Common myeloid progenitor, CD34-positive (primary cell): ENCODE measurements around the gene STYXL2.
A peak's percentile ranks its signal among the peaks of the same experiment; 100 is the strongest.

Source experiments
- CTCF ChIA-PET: fragments of 350-600 bp; sonication (Branson Sonifier 250); formaldehyde crosslinking; loops from one replicate; lab custom pipeline; 2021; ENCODE audit warnings: antibody characterized with exemption; lab: Charles Lee
- POLR2A ChIA-PET: fragments of 350-600 bp; sonication (Branson Sonifier 250); formaldehyde crosslinking; loops from one replicate; lab custom pipeline; 2021; ENCODE audit warnings: antibody characterized with exemption; lab: Charles Lee
- DNase-seq, 3 donors: peaks; one replicate each; pipeline versions ENCODE4 v3.0.0 to v3.0.0-alpha.2; 2013
- H3K27ac ChIP-seq, 2 experiments: 1 replicate in 1 of 2; 2 replicates in 1 of 2; pipeline ENCODE4 v1.7.0; 2013; ENCODE audit warnings: inconsistent platforms in 2 of 2, low read length in 2 of 2, mild to moderate bottlenecking in 2 of 2, low read depth in 1 of 2, moderate library complexity in 1 of 2; ENCODE audit not compliant: severe bottlenecking in 2 of 2, insufficient read depth in 1 of 2, poor library complexity in 1 of 2
- H3K27me3 ChIP-seq, 5 experiments: replicated peaks in 2 of 5; 1 replicate in 3 of 5; 2 replicates in 2 of 5; pipeline versions ENCODE4 v1.6.1 to v1.7.0; 2013; ENCODE audit warnings: low read length in 4 of 5, mild to moderate bottlenecking in 2 of 5, moderate library complexity in 2 of 5, inconsistent platforms in 1 of 5; ENCODE audit not compliant: insufficient read depth in 5 of 5, control insufficient read depth in 4 of 5
- H3K36me3 ChIP-seq, 4 experiments: 1 replicate in 2 of 4; 2 replicates in 2 of 4; pipeline versions ENCODE4 v1.6.1 to v1.7.0; 2013; ENCODE audit warnings: low read length in 3 of 4, control low read depth in 1 of 4, mild to moderate bottlenecking in 1 of 4; ENCODE audit not compliant: control insufficient read depth in 4 of 4, insufficient read depth in 4 of 4
- H3K4me1 ChIP-seq, 4 experiments: 1 replicate in 3 of 4; 2 replicates in 1 of 4; pipeline versions ENCODE4 v1.6.1 to v1.7.1; 2013; ENCODE audit warnings: low read length in 3 of 4, mild to moderate bottlenecking in 3 of 4, control low read depth in 1 of 4, inconsistent platforms in 1 of 4, moderate library complexity in 1 of 4; ENCODE audit not compliant: control insufficient read depth in 4 of 4, insufficient read depth in 4 of 4; ENCODE audit errors: control extremely low read depth in 1 of 4
- H3K4me3 ChIP-seq, 7 experiments: 1 replicate in 4 of 7; 2 replicates in 3 of 7; pipeline versions ENCODE4 v1.5.1 to v1.7.0; 2013; ENCODE audit warnings: mild to moderate bottlenecking in 7 of 7, low read length in 6 of 7, moderate library complexity in 6 of 7, inconsistent platforms in 2 of 7, low read depth in 2 of 7, control low read depth in 1 of 7; ENCODE audit not compliant: insufficient read depth in 4 of 7, control insufficient read depth in 1 of 7; ENCODE audit errors: extremely low read depth in 1 of 7
- H3K9me3 ChIP-seq, 5 experiments: 1 replicate in 4 of 5; 2 replicates in 1 of 5; pipeline versions ENCODE4 v1.6.1 to v1.7.1; 2013; ENCODE audit warnings: low read length in 4 of 5, mild to moderate bottlenecking in 2 of 5, inconsistent platforms in 1 of 5, low read depth in 1 of 5, moderate library complexity in 1 of 5; ENCODE audit not compliant: control insufficient read depth in 4 of 5, insufficient read depth in 2 of 5; ENCODE audit errors: control extremely low read depth in 1 of 5
- WGBS: methylation state at CpG from one replicate; pipeline ENCODE4 v1.1.5; 2013; ENCODE audit not compliant: insufficient coverage; 5-methylcytosine and 5-hydroxymethylcytosine counted together

STYXL2 gene

DNA sequence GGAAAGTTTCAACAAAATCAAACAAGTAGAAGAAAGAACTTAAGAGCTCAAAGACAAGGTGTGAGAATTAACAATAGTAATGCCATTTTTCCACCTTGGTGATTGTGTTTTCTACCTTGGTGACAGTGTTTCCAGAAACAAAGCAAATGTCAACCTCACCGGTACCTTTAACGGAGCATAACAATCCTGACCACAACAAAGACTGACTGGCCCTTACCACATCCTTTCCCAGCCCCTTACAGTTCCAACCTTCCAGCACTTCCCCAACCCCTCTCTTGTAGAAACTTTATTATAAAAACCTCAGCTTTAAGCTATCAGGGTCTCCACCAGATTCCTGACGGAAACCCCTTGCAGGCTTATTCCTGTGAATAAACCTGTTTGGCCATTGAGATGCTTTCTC lies 16.7 kb downstream of the STYXL2 start:
- 0% methylated on average over 2 of the region's 3 CpGs for WGBS
- H3K36me3 ChIP-seq = no peaks in the 10 kb centered on the region
- H3K27me3 ChIP-seq = no peaks in the 10 kb centered on the region
- H3K4me3 ChIP-seq = no peak overlapping the region
- DNase-seq = peak in 2 of 3 donors; percentile 42 to 45
- H3K4me1 ChIP-seq = peaks cover under 1 to 32% (median 6%) of the 10 kb centered on the region in 4 experiments
- POLR2A ChIA-PET = no interaction called here
- no peak overlapping the region for H3K27ac ChIP-seq
- peaks cover 0 to 3% (median 0%) of the 10 kb centered on the region in 5 experiments for H3K9me3 ChIP-seq
- CTCF ChIA-PET = no interaction called here

GRCh38 chr1:167111868-167112709 lies 18.2 kb downstream of the STYXL2 start:
- no peak for DNase-seq
- peaks cover 0 to 3% (median 0%) of the 10 kb centered on the region in 5 experiments for H3K9me3 ChIP-seq
- 100% methylated on average over 1 of the region's 4 CpGs for WGBS
- ChIA-PET CTCF (no interaction called here), POLR2A (no interaction called here)
- H3K27me3 ChIP-seq = no peaks in the 10 kb centered on the region
- no peak overlapping the region for H3K27ac ChIP-seq
- peaks cover 0 to 25% (median 2%) of the 10 kb centered on the region in 4 experiments for H3K4me1 ChIP-seq
- no peak overlapping the region for H3K4me3 ChIP-seq
- peaks cover 0 to 2% (median 0%) of the 10 kb centered on the region in 4 experiments for H3K36me3 ChIP-seq

- CTCF ChIA-PET = interaction anchor here (1.0 to 1.9 kb wide), 3 partner anchors 10 to 68 kb away, joined by 3 to 7 read pairs (median 4); no protein-coding TSS in a partner anchor
- DNase-seq = no peak
- H3K4me1 ChIP-seq = peaks cover 0 to 13% (median 0%) of the 10 kb centered on the region in 4 experiments
- peaks cover 0 to 3% (median 0%) of the 10 kb centered on the region in 5 experiments for H3K9me3 ChIP-seq
- peaks cover 0 to 18% (median 0%) of the 10 kb centered on the region in 4 experiments for H3K36me3 ChIP-seq
- H3K4me3 ChIP-seq = no peak overlapping the region
- H3K27ac ChIP-seq = no peak overlapping the region
- no peaks in the 10 kb centered on the region for H3K27me3 ChIP-seq
- POLR2A ChIA-PET = no interaction called here
Observed at GRCh38 chr1:167114725-167115124, 20.9 kb downstream of the STYXL2 start.

DNA sequence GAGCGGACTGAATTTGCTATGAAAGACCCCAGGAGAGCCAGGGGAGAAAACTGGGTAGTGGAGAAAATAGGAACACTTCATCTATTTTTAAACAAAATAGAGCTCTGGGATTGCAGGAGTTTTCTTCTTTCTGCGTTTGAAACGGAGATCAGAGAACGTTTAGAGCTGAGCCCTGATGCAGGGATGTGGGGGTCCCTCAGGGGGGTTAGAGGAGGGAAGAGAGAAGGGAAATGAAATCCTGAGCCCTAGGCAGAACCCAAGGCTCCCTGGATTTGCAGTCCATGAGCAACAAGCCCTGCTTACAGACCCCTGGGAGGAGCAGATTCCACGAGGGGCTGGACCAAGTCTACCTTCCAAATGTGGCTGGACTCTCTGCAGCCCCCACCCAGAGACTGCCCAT lies 21.8 kb downstream of the STYXL2 start:
- H3K4me1 ChIP-seq = peaks cover 0 to 7% (median under 1%) of the 10 kb centered on the region in 4 experiments
- H3K27ac ChIP-seq = no peak overlapping the region
- ChIA-PET POLR2A (interaction anchor here (0.6 kb wide), 1 partner anchor 12 kb away, joined by 3 read pairs; no protein-coding TSS in a partner anchor), CTCF (interaction anchor here (1.0 to 1.9 kb wide), 4 partner anchors 9 to 67 kb away, joined by 3 to 7 read pairs (median 4); no protein-coding TSS in a partner anchor)
- no peak overlapping the region for H3K4me3 ChIP-seq
- peaks cover 0 to 2% (median 0%) of the 10 kb centered on the region in 5 experiments for H3K9me3 ChIP-seq
- 91% methylated on average over 4 of the region's 5 CpGs for WGBS
- DNase-seq = no peak
- H3K36me3 ChIP-seq = peaks cover 0 to 21% (median 0%) of the 10 kb centered on the region in 4 experiments
- H3K27me3 ChIP-seq = no peaks in the 10 kb centered on the region

DNA sequence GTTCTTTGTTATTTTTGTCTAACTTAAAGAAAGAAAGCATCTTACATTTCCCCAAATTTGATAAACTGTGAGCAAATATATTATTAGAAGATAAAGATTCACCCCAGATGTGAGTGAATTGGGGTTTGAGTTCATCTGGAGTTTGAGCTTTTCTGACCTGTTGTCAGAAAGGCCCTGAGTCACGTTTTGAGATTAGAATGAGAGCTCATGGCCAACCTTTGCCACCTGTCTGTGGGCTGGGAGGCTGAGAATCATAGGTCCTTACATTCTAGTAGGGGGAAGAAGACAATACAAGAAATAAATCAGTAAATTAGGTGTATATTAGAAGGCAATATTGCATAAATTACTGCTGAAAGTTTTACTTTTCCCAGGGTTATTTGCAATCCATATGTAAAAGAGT lies 22.3 kb downstream of the STYXL2 start:
- Histone ChIP-seq H3K4me1 (peaks cover 0 to 5% (median 3%) of the 10 kb centered on the region in 4 experiments), H3K27me3 (no peaks in the 10 kb centered on the region), H3K36me3 (peaks cover 0 to 21% (median 0%) of the 10 kb centered on the region in 4 experiments), H3K27ac (no peak overlapping the region), H3K9me3 (no peaks in the 10 kb centered on the region), H3K4me3 (no peak overlapping the region)
- ChIA-PET CTCF (interaction anchor here (1.3 to 1.9 kb wide), 3 partner anchors 8 to 54 kb away, joined by 3 to 7 read pairs (median 3); no protein-coding TSS in a partner anchor), POLR2A (interaction anchor here (0.6 kb wide), 1 partner anchor 13 kb away, joined by 3 read pairs; no protein-coding TSS in a partner anchor)
- no peak for DNase-seq
- WGBS = 100% methylated on average over 1 of the region's 1 CpG

GRCh38 chr1:167117225-167117624 lies 23.4 kb downstream of the STYXL2 start:
- CTCF ChIA-PET = interaction anchor here (1.1 to 1.4 kb wide), 3 partner anchors 12 to 59 kb away, joined by 3 to 5 read pairs (median 3); no protein-coding TSS in a partner anchor

More at GRCh38 chr1:167117225-167117624, 23.4 kb downstream of the STYXL2 start:
- Histone ChIP-seq H3K4me3 (no peak overlapping the region), H3K9me3 (no peaks in the 10 kb centered on the region), H3K27ac (no peak overlapping the region), H3K4me1 (peaks cover 0 to 11% (median 6%) of the 10 kb centered on the region in 4 experiments), H3K36me3 (peaks cover 0 to 25% (median 0%) of the 10 kb centered on the region in 4 experiments), H3K27me3 (no peaks in the 10 kb centered on the region)
- 97% methylated on average over 9 of the region's 9 CpGs for WGBS
- POLR2A ChIA-PET = no interaction called here
- DNase-seq = no peak
